Ascending aorta (tissue), 2 donors: ENCODE measurements around the gene DRC1. TPM values are rescaled to one million over a fixed set of nuclear protein-coding genes. Genes with fewer than 3 reads are reported as not detected.

Source experiments
- DNase-seq, 2 donors: peaks; one replicate each; pipeline ENCODE4 v3.0.0-alpha.2; 2019; ENCODE audit warnings: low spot score in 2 of 2
- H3K27ac ChIP-seq, 2 donors: fragments of 200-600 bp; sonication (generic); one replicate each; pipeline ENCODE4 v1.5.1; 2016 to 2017; ENCODE audit warnings: mild to moderate bottlenecking in 1 of 2
- H3K27me3 ChIP-seq: fragments of 200-600 bp; sonication (generic); one replicate; pipeline ENCODE4 v1.5.1; 2017
- H3K36me3 ChIP-seq, 2 donors: fragments of 200-600 bp; sonication (generic); one replicate each; pipeline ENCODE4 v1.5.1; 2016
- H3K4me1 ChIP-seq, 2 donors: fragments of 200-600 bp; sonication (generic); one replicate each; pipeline ENCODE4 v1.5.1; 2016 to 2017; ENCODE audit warnings: mild to moderate bottlenecking in 1 of 2
- H3K4me3 ChIP-seq, 2 donors: fragments of 200-600 bp; sonication (generic); one replicate each; pipeline ENCODE4 v1.5.1; 2016 to 2017; ENCODE audit warnings: mild to moderate bottlenecking in 1 of 2
- H3K9me3 ChIP-seq, 2 donors: fragments of 200-600 bp; sonication (generic); one replicate each; pipeline ENCODE4 v1.5.1; 2016
- intact Hi-C: fragments of 100-400 bp; cut with DNase I; formaldehyde crosslinking; loops from one replicate; pipeline ENCODE4 v1.15.1; 2023
- total RNA-seq: library from RNA; depleted of rRNA; stranded (reverse); fragments of >200 nt; gene quantifications from one replicate; pipeline ENCODE4 v1.1.0, GENCODE V29; 2016
- TF ChIP-seq, protein P1 (sequence below), 3 experiments: fragments of 200-600 bp in 2 of 3; fragments of 450-650 bp in 1 of 3; sonication (generic) in 2 of 3; IDR thresholded peaks; one replicate each; pipeline ENCODE4 v1.5.1; 2016 to 2019; ENCODE audit warnings: antibody characterized with exemption in 3 of 3, mild to moderate bottlenecking in 1 of 3, moderate library complexity in 1 of 3

The DRC1 gene
- total RNA-seq, 1 donor from 2014 or later: not detected

DNA sequence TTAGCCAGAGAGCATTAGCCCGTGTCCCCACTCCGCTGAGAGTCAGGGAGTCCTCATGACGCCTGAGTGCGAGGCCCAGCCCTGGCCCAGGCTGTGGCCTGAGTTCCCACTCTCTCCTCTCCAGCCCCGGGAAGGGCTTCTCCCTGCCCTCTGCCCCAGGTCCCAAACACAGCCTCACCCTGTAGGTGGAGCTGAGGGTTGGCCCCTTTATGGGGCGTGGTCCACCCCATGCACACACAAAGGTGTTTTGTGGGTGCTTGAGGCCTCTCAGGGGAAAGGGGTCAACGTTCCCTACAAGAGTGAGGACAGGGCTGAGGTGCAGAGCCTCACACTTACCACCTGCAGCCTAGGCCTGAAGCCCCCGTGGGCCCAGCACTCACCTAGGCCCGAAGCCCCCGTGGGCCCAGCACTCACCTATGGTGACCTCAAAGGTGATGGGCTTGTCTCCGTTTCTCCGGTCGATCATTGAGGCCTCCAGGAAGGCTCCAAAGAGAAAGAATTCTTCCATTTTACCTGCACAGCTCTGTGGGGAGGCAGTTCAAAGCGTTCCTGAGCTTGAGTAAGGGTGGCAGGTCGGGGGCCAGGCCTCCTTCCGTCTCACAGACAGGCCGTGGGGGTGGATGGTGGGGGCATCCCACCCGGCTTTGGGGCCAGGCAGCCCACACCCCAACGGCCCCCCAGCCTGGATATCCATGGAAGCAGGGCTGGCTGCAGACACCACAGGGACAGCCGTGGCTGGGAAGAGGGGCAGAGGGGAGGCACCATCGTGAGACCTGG is 78.3 kb downstream of the DRC1 start:
- H3K4me1 ChIP-seq: no peaks in the 10 kb centered on the region
- no peaks in the 10 kb centered on the region for H3K9me3 ChIP-seq
- no peak overlapping the region for H3K27ac ChIP-seq
- no peak overlapping the region for H3K4me3 ChIP-seq
- H3K27me3 ChIP-seq: no peaks in the 10 kb centered on the region
- H3K36me3 ChIP-seq: no peaks in the 10 kb centered on the region
- TF ChIP-seq, protein P1, sequence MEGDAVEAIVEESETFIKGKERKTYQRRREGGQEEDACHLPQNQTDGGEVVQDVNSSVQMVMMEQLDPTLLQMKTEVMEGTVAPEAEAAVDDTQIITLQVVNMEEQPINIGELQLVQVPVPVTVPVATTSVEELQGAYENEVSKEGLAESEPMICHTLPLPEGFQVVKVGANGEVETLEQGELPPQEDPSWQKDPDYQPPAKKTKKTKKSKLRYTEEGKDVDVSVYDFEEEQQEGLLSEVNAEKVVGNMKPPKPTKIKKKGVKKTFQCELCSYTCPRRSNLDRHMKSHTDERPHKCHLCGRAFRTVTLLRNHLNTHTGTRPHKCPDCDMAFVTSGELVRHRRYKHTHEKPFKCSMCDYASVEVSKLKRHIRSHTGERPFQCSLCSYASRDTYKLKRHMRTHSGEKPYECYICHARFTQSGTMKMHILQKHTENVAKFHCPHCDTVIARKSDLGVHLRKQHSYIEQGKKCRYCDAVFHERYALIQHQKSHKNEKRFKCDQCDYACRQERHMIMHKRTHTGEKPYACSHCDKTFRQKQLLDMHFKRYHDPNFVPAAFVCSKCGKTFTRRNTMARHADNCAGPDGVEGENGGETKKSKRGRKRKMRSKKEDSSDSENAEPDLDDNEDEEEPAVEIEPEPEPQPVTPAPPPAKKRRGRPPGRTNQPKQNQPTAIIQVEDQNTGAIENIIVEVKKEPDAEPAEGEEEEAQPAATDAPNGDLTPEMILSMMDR (IDR thresholded peaks at IDR 0.05): no peak
- intact Hi-C loops: no loop called here
- no peak for DNase-seq

DNA sequence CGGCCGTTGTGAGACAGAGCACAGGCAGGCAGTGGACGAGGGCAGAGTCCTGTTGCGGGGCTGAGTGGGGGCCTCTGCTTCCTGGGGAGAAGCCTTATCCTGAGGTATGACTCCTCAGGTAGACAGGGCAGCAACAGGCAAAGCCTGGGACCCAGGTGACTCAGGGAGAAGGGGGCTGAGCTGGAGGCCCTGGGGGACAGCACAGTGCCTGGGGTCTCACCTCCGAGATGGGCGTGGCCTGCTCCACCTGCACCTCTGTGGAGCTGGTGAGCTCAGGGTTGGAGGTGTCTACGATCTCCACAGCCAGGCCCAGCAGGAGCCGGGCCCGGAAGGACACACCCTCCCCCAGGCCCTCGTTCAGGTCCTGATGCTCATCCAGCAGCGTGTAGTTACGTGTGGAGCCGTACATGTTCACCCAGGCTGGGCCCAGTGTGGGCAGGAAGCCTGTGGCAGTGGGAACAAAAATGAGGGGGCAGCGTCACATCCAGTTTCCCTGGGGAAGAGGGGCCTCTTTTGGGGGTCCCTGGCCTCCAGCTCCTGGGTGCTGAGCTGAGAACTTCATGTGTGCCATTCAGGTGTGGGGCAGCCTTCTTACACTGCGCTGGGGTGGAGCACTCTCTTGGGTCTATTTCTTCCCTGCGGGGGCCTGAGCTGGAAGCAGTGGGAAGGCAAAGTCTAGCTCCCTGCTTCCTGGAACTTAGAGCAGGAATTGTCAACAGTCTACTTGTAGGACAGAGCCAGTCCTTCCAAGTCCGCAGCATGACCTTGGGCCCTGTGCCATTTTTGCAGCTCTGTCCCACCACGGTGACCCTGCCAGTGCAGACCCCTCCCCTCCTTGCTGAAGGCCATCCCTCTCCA is 79.1 kb downstream of the DRC1 start:
- intact Hi-C loops: no loop called here
- no peak overlapping the region for H3K27ac ChIP-seq

DNA sequence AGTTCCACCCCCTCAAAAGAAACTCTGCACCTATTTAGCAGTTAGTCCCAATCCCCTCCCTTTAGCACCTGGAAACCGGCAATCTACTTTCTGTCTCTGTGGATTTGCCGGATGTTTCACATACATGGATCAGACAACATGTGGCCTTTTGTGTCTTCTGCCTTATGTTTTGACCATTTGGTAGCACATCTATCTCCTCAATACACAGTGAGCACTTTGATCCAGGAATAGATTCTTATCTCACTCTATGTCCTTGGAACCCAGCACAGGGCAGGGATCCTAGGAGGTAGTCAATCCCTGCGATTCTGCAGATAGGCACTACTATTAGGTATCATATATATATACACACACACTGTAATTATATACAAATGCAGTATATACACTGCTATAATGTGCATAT is 80.0 kb downstream of the DRC1 start:
- Histone ChIP-seq H3K4me1 (no peaks in the 10 kb centered on the region), H3K36me3 (no peaks in the 10 kb centered on the region), H3K27me3 (no peaks in the 10 kb centered on the region), H3K27ac (no peak overlapping the region), H3K4me3 (no peak overlapping the region), H3K9me3 (no peaks in the 10 kb centered on the region)
- DNase-seq: no peak
- intact Hi-C loops: no loop called here
- TF ChIP-seq, protein P1 (IDR thresholded peaks at IDR 0.05): no peak

More for the DNA sequence above, 79.1 kb downstream of the DRC1 start:
- no peaks in the 10 kb centered on the region for H3K4me1 ChIP-seq
- H3K36me3 ChIP-seq: no peaks in the 10 kb centered on the region
- TF ChIP-seq, protein P1 (IDR thresholded peaks at IDR 0.05): no peak
- no peaks in the 10 kb centered on the region for H3K9me3 ChIP-seq
- DNase-seq: no peak
- H3K27me3 ChIP-seq: no peaks in the 10 kb centered on the region
- H3K4me3 ChIP-seq: no peak overlapping the region

DNA sequence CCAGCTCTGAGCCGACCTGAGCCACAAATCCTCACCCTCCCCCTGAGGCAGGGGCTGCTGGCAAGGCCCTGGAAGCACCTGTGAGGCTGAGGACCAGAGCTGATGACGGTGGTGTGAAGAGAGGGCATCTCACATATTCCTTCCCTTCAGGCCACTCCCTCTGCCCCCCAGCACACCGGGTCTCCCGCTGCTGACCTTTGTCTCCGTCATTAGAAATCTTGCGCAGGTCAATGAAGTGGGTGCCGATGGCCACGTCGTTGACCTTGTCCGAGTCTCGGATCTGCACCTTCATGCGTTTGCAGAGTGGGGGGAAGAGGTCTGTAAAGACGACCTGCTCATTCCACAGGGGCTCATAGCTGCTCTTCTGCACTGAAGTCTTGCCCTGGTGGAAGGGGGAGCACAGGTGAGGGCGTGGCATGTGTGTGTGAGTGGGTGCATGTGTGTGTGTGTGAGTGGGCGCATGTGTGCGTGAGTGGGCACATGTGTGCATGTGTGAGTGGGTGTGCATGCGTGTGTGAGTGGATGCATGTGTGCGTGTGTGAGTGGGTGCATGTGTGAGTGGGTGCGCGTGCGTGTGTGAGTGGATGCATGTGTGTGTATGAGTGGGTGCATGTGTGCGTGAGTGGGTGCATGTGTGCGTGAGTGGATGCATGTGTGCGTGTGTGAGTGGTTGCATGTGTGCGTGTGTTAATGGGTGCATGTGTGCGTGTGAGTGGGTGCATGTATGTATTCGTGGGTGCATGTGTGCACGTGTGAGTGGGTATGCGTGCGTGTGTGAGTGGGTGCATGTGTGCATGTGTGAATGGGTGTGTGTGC is 80.7 kb downstream of the DRC1 start:
- Histone ChIP-seq H3K4me3 (no peak overlapping the region), H3K9me3 (no peaks in the 10 kb centered on the region), H3K27ac (no peak overlapping the region), H3K36me3 (no peaks in the 10 kb centered on the region), H3K4me1 (no peaks in the 10 kb centered on the region), H3K27me3 (no peaks in the 10 kb centered on the region)
- intact Hi-C loops: no loop called here
- TF ChIP-seq, protein P1 (IDR thresholded peaks at IDR 0.05): no peak
- DNase-seq: no peak

DNA sequence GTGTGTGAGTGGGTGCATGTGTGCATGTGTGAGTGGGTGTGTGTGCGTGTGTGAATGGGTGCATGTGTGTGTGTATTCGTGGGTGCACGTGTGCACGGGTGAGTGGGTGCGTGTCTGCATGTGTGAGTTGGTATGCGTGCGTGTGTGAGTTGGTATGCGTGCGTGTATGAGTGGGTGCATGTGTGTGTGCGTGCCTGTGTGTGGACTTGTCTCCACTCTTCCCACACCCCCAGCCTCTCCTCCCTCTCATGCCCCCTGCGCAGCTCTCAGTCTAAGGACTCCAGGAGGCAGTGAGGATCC is 81.3 kb downstream of the DRC1 start:
- DNase-seq: no peak

More for the DNA sequence above, 81.3 kb downstream of the DRC1 start:
- Histone ChIP-seq H3K9me3 (no peaks in the 10 kb centered on the region), H3K4me3 (no peak overlapping the region), H3K27me3 (no peaks in the 10 kb centered on the region), H3K36me3 (no peaks in the 10 kb centered on the region), H3K4me1 (no peaks in the 10 kb centered on the region), H3K27ac (no peak overlapping the region)
- TF ChIP-seq, protein P1 (IDR thresholded peaks at IDR 0.05): no peak
- intact Hi-C loops: no loop called here
